ENCODE measurements around the gene GBF1.

DNA sequence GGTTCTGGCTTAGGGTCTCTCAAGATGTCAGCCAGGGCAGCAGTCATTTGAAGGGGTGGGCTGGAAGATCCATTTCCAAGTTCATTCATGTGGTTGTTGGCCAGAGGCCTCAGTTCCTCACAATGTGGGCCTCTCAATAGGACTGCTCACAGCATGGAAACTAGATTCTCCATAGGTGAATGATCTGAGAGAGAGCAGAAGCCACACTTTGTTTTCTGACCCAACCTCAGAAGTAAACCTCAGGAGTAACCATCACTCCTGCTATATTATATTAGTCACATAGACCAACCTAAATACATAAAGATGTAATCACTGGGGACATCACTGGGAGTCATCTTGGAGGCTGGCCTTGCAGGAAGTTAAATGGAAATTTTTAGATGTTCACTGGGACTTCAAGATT is 42.2 kb downstream of the GBF1 start:
- TF ChIP-seq, protein P1, sequence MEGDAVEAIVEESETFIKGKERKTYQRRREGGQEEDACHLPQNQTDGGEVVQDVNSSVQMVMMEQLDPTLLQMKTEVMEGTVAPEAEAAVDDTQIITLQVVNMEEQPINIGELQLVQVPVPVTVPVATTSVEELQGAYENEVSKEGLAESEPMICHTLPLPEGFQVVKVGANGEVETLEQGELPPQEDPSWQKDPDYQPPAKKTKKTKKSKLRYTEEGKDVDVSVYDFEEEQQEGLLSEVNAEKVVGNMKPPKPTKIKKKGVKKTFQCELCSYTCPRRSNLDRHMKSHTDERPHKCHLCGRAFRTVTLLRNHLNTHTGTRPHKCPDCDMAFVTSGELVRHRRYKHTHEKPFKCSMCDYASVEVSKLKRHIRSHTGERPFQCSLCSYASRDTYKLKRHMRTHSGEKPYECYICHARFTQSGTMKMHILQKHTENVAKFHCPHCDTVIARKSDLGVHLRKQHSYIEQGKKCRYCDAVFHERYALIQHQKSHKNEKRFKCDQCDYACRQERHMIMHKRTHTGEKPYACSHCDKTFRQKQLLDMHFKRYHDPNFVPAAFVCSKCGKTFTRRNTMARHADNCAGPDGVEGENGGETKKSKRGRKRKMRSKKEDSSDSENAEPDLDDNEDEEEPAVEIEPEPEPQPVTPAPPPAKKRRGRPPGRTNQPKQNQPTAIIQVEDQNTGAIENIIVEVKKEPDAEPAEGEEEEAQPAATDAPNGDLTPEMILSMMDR (IDR thresholded peaks at IDR 0.05; ENCODE audit: low read depth, low read length, missing input control), result no peak
- TF ChIP-seq SP1 (IDR thresholded peaks at IDR 0.05), result no peak
